GM19351 (cell line): ENCODE results near the gene YPEL1.

Source experiments
- ATAC-seq: cut with Tn5 transposase; IDR thresholded peaks from one replicate; pipeline ENCODE4 v1.9.1; 2021; ENCODE audit warnings: mild to moderate bottlenecking, moderate library complexity; ENCODE audit not compliant: unreplicated experiment

YPEL1 gene, protein sequence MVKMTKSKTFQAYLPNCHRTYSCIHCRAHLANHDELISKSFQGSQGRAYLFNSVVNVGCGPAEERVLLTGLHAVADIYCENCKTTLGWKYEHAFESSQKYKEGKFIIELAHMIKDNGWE

DNA sequence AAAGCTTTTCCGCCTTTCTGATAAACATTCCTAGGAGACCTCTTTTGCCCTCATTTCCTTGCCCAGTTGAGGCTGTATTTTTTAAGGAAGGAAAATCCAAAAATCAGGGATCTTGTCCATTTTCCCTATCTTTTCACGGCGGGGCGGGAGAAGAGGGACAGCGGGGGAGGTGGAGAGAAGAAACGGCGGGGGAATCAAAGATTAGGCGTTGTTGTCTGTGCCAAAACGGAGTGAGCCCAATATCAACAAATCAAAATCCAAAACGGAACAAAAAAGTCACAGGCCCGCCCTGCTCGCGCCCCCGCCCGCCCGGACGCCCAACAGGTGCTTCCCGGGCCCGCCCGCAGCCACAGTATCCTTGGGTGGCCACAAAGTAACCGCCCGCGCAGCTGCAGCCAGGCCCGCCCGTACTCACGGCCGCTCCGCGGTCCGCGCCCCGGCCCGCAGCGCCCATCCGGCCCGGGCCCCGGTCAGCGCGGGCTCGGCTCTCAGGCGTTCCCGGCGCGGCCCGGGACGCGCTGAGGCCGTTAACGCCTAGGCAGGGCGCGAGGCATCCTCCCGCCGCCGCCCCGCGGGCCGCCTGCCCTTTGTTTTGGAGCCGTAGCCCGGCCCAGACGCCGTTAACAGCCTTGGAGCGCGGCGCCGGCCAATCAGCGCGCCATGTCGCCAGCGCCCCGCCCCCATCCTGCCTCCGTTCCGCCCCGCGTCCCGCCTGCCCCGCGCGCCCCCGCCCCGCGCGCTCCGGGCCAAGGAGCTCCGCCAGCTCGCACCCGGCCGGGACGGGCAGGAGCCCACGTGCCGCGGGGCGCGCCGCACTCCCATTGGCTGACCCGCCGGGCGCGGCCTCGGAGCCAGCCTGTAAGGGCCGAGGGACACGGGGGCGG, at the start of gene YPEL1:
Gene YPEL1, minus strand, starts transcription at position 595 of the 884 bp plus-strand sequence. CDS start 25,050 bp downstream, outside the sequence.
- ATAC-seq, result peak; percentile 86

DNA sequence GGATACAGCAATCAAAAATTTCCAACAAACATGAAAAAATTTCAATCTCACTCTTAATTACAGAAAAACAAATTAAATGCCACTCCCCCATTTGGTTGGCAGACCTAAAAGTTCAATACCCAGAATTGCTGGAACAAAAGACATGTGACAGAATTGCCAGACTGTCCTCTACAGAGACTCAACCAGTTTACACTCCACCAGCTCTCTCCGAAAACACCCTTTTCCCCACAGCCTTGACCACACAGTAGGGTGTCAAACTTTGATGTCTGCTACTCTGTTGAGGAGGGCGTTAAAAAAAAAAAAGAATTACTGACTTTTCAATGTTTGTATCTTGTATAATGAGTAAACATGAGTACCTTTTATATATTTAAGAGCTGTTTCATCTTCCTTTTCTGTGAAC, 44.7 kb upstream of the YPEL1 start:
- ATAC-seq, result no peak

DNA sequence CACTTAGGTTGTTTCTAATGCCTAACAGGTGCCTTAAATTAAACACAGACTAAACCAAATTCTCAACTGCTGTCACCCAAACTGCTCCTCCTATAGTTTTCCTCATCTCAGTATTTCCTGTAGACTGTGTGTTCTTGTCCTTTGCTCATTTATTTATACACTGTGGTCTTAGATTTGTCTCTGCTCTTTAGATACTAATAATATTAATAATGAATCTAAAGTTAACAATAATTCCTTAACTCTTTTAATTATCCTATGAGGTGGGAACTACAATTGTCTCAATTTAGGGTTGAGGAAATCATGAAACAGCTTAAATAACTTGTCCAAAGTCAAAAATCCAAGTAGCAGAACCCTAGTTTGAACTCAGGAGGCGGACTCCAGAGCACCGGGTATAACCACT, 43.9 kb upstream of the YPEL1 start:
- no peak for ATAC-seq

DNA sequence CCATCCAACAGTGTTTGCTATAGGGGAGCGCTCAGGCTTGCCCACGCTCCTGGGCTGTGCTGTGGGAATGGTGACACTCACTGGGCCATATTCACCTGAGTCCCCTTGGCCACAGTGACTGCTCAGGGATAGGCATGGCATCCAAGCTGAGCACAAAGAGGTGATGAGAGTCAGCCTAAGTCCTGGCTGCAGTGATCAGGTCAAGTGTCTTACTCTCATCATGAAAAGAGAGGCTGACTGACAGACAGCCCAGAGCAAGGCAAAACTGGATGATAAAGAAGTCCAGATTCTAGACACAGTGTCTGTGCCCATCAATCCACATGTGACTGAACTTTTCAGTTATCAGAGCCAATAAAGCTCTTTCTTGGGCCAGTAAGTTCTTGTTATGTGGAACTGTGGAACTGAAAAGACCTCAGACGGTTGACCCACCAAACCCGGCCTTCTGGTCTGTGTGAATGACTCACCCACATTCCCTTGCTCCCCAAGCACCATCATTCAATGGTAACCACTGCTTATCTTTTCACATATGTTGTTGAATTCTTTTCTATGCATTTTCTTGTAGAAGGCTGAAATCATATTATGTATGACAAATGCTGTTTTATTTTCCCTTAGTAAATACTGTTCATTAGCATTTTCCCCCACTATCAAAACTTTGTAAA, 43.2 kb upstream of the YPEL1 start:
- ATAC-seq, result no peak

DNA sequence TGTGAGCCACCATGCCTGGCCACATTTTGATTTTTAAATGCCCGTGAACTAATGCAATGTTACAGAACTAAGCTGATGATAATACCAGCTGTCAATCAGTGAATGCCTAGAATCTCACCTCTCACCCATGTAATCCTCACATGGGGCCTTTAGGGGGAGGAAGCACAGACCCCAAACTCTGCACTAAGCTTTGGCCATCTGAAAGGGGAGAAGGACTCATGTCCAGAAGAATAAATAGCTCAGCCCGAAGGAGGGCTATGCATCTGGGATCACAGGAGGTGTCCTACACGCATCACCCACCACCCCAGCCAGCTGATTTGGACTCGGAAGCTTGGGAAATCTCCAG, 36.0 kb upstream of the YPEL1 start:
- ATAC-seq, result no peak

DNA sequence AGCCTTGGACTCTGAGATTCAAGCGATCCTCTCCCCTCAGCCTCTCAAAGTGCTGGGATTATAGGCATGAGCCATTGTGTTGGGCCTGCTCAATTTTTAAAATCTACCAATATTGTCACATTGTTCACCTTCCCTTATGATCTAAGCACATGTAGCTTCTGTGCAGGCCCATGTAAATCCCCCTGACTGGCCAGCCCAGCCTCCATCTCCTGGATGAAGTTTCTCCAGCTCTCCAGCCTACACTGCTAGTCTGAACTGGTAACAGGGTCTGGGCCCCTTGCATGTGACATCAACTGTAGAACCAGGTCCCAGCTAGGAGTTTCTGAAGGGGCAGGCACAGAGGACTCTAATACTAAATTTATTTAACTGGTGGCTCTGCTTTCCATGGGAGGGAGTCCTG, 32.8 kb upstream of the YPEL1 start:
- ATAC-seq, result no peak

DNA sequence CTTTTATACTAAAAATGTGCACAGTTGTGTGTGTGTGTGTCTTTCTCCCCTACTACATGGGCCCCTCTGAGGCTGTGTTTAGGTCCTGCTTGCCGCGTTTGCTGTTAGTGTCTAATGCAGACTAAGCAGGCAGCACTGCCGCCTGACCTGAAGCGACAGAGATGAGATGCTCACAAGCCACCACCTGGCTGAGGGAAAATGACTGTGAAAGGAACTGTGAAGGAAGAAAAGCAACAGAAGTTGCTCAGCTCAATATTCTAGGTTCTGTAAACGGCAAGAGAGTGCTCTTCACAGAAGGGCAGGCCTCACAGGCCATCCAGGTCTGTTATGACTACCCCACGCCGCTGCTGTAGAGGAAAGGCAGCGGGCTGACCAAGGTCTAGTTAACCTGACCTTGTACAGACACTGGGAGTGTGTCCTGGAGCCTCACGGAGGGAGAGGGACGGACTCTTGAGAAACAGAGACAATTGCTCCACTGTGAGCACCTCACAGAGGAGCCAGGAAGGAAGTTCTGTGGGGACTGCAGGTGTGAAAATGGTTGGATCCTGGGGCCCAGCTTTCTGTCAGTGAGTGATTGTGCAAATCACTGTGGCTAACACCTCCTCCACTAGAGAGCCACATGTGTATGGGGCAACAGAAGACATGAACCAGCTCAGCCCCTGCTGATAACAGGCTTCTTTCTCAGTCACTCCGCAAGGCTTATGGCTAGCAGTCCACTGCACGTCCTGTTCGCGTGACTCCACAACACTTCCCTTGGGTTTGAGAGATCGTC, 31.3 kb upstream of the YPEL1 start:
- ATAC-seq, result peak; percentile 61

DNA sequence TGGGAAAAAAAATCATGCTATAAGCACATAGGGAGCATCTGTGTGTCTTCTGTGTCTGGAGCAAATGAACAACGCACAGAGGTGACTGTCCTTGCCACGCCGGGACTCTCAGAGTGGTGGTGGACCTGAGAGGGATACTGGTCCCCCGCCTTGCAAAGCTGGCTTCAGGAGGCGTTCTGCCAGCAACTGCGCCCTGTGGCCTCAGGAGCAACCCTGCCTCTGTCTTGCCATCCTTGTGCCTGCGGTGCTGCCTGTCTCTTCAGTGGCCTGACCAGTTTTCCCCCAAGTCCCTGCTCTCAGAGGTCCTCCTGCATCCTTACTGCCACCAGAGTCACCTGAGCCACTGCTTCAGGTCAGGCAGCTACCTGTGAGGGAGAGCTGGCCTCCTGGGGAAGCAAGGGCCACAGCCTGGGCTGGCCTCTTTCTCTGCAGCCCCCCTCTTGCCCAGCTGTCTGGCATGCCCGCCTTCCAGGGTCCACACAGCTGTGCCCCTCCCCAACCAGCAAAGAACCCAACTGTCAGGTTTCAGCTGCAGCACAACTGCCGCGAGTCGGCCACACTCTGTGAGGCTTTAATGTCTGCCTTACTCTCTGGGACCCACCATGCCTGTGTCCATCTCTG, 30.4 kb upstream of the YPEL1 start:
- ATAC-seq, result no peak

DNA sequence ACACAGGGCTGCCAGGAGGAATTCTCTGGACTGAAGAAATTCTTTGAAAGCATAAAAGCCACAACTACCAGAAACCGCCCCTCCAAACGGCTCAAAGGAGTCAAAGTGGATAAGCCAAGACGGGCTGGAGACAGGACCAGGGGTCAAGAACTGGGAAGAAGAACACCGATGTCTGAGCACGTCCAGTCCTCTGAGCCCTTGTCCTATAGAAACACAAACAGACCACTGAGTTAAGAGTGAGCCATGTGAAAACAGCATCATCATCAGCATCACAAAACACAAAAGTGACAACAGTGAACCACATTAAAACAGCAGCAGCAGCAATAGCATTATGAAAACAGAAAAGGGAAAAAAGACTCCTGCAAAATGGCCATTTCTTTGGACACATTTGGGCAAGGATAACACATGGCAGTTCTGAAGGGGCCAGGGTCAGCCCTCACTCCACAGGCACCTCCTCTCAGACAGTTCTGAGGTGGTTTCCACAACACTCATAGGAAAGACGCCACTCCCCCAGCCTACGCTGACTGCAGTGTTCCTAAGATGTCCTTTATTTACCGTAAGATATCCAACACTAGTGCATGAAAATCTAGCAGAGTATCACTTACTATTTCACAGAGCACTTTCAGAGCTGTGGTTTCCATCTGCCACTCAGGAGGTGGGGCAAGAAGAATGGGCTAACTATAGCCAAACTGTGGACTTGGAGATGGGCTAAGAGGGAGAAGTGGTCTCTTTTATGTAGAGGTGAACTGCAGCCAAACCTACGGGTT, 28.6 kb upstream of the YPEL1 start:
- ATAC-seq, result no peak

DNA sequence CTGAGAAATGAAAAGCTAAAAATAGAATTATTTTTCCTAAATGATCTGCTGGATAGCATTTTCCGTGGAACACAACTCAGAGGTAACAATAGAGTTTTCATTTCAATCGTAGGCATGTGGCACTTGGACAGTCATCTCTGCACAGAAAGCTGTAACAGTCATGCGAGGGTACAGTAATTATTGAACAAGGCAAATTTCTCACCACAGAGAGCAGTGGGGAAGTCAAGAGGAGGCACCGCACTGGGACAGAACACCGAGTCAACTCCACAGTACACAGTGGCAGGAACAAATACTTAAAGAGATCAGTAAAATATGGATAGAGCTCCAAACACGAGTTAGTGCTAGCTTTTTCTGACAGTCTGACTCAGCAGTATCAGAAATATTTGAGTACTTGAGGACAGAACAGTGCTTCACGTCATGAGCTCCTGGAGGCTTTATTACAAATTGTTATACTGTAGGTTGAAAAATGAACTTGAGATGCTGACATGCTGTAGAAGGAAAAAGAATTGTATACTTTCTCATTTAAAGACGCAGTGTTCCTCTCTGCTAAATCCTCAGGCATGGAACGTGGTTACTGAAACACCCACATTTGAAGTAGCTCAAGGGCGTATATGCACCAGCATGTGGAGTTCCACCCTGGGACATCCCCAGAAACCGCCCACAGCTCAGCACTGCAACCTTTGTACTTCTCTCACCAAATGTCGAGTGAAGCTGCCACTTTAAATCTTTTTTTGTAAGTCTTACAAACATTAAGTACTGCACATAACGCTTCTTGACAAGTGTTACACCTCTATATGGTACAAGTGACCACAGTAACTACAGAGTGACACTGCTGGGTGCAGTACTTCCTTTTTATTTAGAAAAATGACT, 27.4 kb upstream of the YPEL1 start:
- ATAC-seq, result peak; percentile 45

DNA sequence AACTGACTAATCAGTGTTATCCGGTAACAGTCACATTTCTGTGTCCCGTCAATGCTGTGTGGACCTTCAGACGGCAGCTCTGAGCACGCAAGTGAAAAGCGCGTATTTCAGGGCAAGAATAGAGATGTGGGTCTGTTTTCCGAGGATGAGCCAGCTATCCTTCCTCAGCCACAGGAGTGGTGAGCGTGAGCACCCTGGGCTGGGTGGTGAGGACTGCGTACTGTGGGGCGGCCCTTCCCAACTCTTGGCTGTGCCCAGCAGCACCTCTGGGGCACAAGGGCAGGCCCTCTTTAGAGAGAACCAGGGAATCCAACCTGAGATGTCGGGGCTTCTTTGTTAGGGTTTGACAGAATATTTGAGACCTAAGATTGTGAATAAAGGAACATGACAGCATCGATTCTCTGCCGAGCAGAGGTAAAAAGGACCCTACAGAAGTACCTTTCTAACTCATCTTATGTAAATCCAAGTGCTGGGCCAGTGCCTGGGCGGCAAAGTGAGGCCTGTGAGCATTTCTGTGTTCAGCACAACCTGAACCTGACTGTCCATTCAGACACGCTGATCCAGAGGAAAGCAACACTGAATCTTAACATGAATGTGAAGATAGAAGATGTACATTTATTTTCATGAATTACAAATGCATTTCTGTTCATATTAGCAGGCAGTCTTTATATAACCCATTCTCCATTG, 26.5 kb upstream of the YPEL1 start:
- no peak for ATAC-seq

DNA sequence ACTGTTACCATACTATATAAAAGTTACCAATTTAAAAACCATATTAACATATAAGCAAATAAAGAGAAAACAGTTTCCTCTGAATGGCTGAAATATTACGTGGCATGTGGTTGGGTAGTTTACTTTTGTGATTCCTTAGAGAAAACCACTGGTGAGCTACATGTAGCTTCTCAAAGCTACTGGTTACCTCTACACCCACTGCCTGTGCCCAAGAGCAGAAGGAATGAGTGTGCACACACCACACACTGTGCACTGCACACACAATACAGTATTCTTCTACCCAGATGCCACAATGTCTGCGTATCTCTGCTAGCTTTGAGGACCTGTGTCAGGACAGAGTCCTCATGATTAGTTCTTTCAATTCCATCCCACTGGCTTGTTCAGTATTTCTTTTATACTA, 25.5 kb upstream of the YPEL1 start:
- ATAC-seq, result no peak

DNA sequence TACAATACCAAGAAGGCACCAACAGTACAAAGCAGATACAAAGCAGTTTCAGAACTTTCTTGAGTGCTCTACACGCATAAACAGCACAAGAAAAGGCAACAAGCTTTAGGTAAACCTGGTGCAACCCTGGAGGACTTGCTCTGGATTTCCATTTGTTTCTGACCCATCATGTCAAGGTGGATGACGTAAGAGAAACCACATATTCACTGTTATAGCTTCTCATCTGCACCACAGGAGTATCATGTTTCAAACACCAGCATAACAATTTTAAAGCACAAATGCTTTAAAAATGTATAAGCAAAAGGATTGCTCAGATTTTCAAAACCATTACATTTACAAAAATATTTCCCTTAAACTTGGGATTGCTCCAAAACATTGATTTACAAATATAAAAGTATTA, 25.0 kb upstream of the YPEL1 start:
- no peak for ATAC-seq

DNA sequence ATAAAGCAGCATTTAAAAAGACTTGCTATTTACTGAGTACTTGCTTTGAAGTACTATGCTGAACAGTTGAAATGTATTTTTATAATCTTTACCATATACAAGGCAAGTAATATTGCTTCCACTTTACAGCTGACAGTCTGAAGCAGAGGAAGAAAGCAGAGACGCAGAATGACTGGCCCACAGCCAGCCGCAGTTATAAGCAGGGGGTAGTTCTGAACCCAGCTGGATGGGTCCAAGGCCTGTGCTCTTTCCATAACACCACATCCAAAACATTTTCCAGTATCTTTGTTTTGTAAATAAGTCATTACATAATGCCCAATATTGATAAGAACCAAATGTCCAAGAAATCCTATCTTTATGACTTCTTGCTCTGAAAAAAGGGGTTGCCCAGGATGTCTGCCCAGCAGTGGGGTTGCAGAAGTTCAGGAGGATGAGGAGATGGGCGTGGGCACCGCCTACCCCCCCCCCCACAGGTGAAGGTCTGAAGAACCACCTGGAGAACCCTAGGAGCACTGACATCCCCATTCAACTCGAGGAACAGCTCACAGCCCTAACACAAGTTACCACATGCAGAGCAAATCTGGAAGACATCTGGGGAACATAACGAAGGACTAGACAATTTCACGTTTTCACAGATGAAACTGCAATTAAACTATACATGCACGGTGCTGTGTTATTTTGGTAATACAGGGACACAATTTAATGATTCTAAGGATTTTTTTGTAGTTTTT, 24.2 kb upstream of the YPEL1 start:
- no peak for ATAC-seq

DNA sequence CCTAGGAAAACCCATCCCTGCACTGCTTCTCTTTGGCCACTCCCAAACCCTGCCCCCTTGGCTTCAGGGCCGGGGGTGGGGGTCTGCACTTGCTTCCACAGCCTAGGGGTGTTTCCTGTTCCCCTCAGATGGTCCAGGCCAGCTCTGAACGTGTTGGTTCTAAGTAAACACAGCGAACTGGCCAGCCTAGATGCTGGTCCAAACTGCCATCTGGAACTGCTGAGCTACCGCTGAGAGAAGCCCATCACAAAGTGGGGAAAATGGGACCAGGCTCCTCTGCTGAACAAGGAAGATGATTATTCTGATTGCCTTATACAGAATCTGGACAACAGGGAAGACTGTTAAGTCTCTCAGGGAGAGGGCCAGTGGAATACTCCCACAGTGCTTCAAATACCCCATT, 23.5 kb upstream of the YPEL1 start:
- no peak for ATAC-seq

DNA sequence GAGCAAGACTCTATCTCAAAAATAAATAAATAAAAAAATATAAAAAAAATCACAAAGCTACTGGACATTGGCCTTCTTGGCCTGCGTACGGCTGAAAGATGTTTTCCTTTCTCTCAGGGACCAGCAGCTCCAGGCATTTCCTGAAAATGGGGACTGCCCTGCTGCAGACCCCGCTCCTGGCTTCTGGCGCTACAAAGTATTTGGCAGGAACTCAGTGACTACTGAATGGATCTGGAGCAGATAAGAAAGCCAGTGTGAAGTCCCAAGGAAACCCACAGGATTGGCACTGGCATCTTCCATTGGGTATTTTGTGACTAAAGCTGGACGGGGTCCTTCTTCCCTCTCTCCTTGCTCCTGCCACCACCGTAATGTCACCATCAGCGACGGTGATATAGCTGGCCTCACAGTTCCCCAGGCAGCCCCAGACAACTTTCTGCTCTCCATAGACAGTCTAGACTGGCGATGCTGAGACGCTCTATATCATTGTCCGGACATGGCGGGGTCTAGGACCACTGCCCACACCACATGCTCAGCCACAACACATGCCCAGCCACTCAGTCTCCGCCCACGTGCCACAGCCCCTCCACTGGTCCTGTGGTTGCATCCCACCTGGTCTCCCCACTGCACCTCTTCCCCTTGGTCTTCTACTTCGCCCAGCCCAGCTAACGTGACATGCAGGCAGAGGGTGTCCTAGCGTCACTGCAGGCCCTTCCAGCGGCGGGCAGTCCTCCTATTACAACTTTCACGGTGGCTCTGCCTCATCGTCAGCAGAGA, 22.7 kb upstream of the YPEL1 start:
- ATAC-seq, result no peak

DNA sequence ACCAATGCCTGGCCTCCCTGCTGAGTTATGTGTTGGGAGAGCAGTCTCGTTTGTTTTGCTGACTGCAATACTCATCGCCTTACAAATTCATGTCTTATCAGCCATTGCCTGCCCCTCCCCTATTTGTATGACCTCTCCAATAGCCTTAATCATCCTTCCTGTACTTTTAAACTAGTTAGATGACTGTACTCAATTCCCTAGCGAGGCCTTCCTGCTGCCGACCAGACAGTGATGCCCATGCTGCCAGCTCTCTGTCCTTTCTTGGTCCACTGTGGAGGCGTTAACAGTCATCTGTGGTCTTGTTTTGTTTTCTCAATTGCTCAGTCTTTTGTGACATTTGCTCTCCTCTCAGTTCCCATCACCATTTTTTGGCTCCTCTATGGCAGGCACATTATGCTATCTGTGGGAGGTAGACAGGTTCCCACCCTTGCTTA, 20.3 kb upstream of the YPEL1 start:
- ATAC-seq, result no peak
